IMR-90 (cell line): Measurements from ENCODE around the gene SSNA1. TPM values are rescaled to one million over a fixed set of nuclear protein-coding genes. Genes with fewer than 3 reads are reported as not detected.

Source experiments
- ATAC-seq: fragments of 200-7000 bp; cut with Tn5 transposase; 2 replicates; pipeline ENCODE4 v1.9.1; 2020; ENCODE audit warnings: low read depth, mild to moderate bottlenecking, moderate library complexity
- Bru-seq: library from RNA; stranded (reverse); fragments of 400-500 nt; gene quantifications from one replicate; lab custom pipeline; 2021; lab: Mats Ljungman, UMichigan
- BruChase-seq, 2 experiments: library from RNA; stranded (reverse); fragments of 400-500 nt; gene quantifications; one replicate each; lab custom pipeline; 2021; lab: Mats Ljungman, UMichigan
- BruUV-seq: library from RNA; stranded (reverse); fragments of 400-500 nt; replicated peaks from 2 replicates; lab custom pipeline; 2021; lab: Mats Ljungman, UMichigan
- CTCF ChIA-PET: fragments of 300-600 bp; formaldehyde crosslinking; extraction: SDS; loops from one replicate; lab custom pipeline; 2021; ENCODE audit warnings: antibody characterized with exemption; lab: Yijun Ruan, JAX
- POLR2A ChIA-PET: fragments of 300-600 bp; sonication (Branson Sonifier 250); formaldehyde crosslinking; loops from one replicate; lab custom pipeline; 2022; ENCODE audit warnings: antibody characterized with exemption; ENCODE audit not compliant: unreplicated experiment; lab: Charles Lee
- DNase-seq: peaks from one replicate; pipeline ENCODE4 v3.0.0; 2013
- H2AFZ ChIP-seq: replicated peaks from 2 replicates; pipeline ENCODE3; 2013; ENCODE audit warnings: low read length, mild to moderate bottlenecking; ENCODE audit not compliant: poor library complexity
- H2AK5ac ChIP-seq: 2 replicates; pipeline ENCODE4 v1.6.1; 2013; ENCODE audit warnings: low read depth, low read length, inconsistent platforms
- H2AK9ac ChIP-seq: replicated peaks from 2 replicates; pipeline ENCODE3; 2013; ENCODE audit warnings: mild to moderate bottlenecking, low read depth, low read length, moderate library complexity; ENCODE audit not compliant: poor library complexity
- H2BK120ac ChIP-seq: 2 replicates; pipeline ENCODE4 v1.6.1; 2013; ENCODE audit warnings: low read depth, low read length, inconsistent platforms
- H2BK15ac ChIP-seq: 3 replicates; pipeline ENCODE4 v1.6.1; 2013; ENCODE audit warnings: low read depth, low read length, inconsistent platforms
- H2BK20ac ChIP-seq: 2 replicates; pipeline ENCODE4 v1.6.1; 2013; ENCODE audit warnings: low read depth, mild to moderate bottlenecking, inconsistent platforms, low read length, moderate library complexity
- H2BK5ac ChIP-seq: 2 replicates; pipeline ENCODE4 v1.6.1; 2013; ENCODE audit warnings: mild to moderate bottlenecking, low read depth, low read length, inconsistent platforms; ENCODE audit not compliant: poor library complexity, severe bottlenecking
- H3K14ac ChIP-seq: replicated peaks from 2 replicates; pipeline ENCODE4 v1.6.1; 2013; ENCODE audit warnings: low read depth, low read length, inconsistent platforms
- H3K18ac ChIP-seq: 2 replicates; pipeline ENCODE4 v1.6.1; 2013; ENCODE audit warnings: low read depth, low read length, control low read depth
- H3K23ac ChIP-seq: 2 replicates; pipeline ENCODE4 v1.6.1; 2013; ENCODE audit warnings: low read depth, low read length, inconsistent platforms
- H3K27ac ChIP-seq: 2 replicates; pipeline ENCODE4 v1.5.1; 2013; ENCODE audit warnings: mild to moderate bottlenecking, control low read depth, low read length; ENCODE audit not compliant: insufficient read depth
- H3K27me3 ChIP-seq: 2 replicates; pipeline ENCODE4 v1.6.1; 2013; ENCODE audit warnings: low read length; ENCODE audit not compliant: control insufficient read depth, insufficient read depth
- H3K36me3 ChIP-seq: 2 replicates; pipeline ENCODE4 v1.6.1; 2013; ENCODE audit warnings: low read length, mixed read lengths; ENCODE audit not compliant: control insufficient read depth, insufficient read depth
- H3K4ac ChIP-seq: 2 replicates; pipeline ENCODE4 v1.6.1; 2013; ENCODE audit warnings: low read depth, low read length, inconsistent platforms
- H3K4me1 ChIP-seq: 2 replicates; pipeline ENCODE4 v1.6.1; 2013; ENCODE audit warnings: low read length, mixed read lengths; ENCODE audit not compliant: control insufficient read depth, insufficient read depth
- H3K4me2 ChIP-seq: 2 replicates; pipeline ENCODE4 v1.6.1; 2013; ENCODE audit warnings: low read depth, mild to moderate bottlenecking, control low read depth, low read length, moderate library complexity
- H3K4me3 ChIP-seq: 2 replicates; pipeline ENCODE4 v1.5.1; 2013; ENCODE audit warnings: low read depth, mild to moderate bottlenecking, control low read depth, low read length, moderate library complexity; ENCODE audit not compliant: insufficient read depth
- H3K56ac ChIP-seq: 2 replicates; pipeline ENCODE4 v1.6.1; 2013; ENCODE audit warnings: low read length, inconsistent platforms; ENCODE audit not compliant: insufficient read depth; ENCODE audit errors: extremely low read depth
- H3K79me1 ChIP-seq, 2 experiments: 2 replicates each; pipeline ENCODE4 v1.6.1; 2013; ENCODE audit warnings: low read length in 2 of 2, inconsistent platforms in 1 of 2, low read depth in 1 of 2
- H3K9ac ChIP-seq: 2 replicates; pipeline ENCODE4 v1.6.1; 2013; ENCODE audit warnings: low read depth, low read length, control low read depth
- H3K9me1 ChIP-seq: 2 replicates; pipeline ENCODE4 v1.6.1; 2013; ENCODE audit warnings: low read length, inconsistent platforms; ENCODE audit not compliant: insufficient read depth
- H3K9me3 ChIP-seq: 2 replicates; pipeline ENCODE4 v1.6.1; 2013; ENCODE audit warnings: low read length; ENCODE audit not compliant: control insufficient read depth, insufficient read depth
- H4K20me1 ChIP-seq: 2 replicates; pipeline ENCODE4 v1.6.1; 2013; ENCODE audit warnings: low read length, inconsistent platforms; ENCODE audit not compliant: insufficient read depth
- H4K5ac ChIP-seq: 2 replicates; pipeline ENCODE4 v1.6.1; 2013; ENCODE audit warnings: mild to moderate bottlenecking, low read depth, low read length, control low read depth
- H4K8ac ChIP-seq, 2 experiments: 2 replicates each; pipeline ENCODE4 v1.6.1; 2013; ENCODE audit warnings: low read depth in 2 of 2, low read length in 2 of 2, control low read depth in 1 of 2, inconsistent platforms in 1 of 2
- H4K91ac ChIP-seq: 2 replicates; pipeline ENCODE4 v1.6.1; 2013; ENCODE audit warnings: low read depth, low read length, inconsistent platforms; ENCODE audit not compliant: insufficient read depth
- BHLHE40 ChIP-seq: fragments of 150-350 bp; IDR thresholded peaks from 2 replicates; pipeline ENCODE4 v1.6.1; 2016; ENCODE audit warnings: mild to moderate bottlenecking, low read depth, low read length
- CEBPB ChIP-seq: IDR thresholded peaks from 2 replicates; pipeline ENCODE4 v1.6.1; 2012; ENCODE audit warnings: low read depth, low read length, improper control_type of control experiment
- CHD1 ChIP-seq: IDR thresholded peaks from 2 replicates; pipeline ENCODE4 v1.6.1; 2012; ENCODE audit warnings: low read depth, low read length, improper control_type of control experiment
- MXI1 ChIP-seq: IDR thresholded peaks from 2 replicates; pipeline ENCODE4 v1.6.1; 2012; ENCODE audit warnings: low read depth, mild to moderate bottlenecking, low read length, moderate library complexity, borderline replicate concordance
- NFE2L2 ChIP-seq: fragments of 150-350 bp; IDR thresholded peaks from 2 replicates; pipeline ENCODE4 v1.6.1; 2016; ENCODE audit warnings: low read depth, mild to moderate bottlenecking, low read length
- POLR2A ChIP-seq: IDR thresholded peaks from 2 replicates; pipeline ENCODE4 v1.6.1; 2012; ENCODE audit warnings: mild to moderate bottlenecking, low read depth, low read length
- RAD21 ChIP-seq: IDR thresholded peaks from 2 replicates; pipeline ENCODE4 v1.6.1; 2012; ENCODE audit warnings: low read length, improper control_type of control experiment
- RCOR1 ChIP-seq: IDR thresholded peaks from 2 replicates; pipeline ENCODE4 v1.6.1; 2012; ENCODE audit warnings: mild to moderate bottlenecking, low read length, improper control_type of control experiment; ENCODE audit not compliant: insufficient replicate concordance
- RFX5 ChIP-seq: IDR thresholded peaks from 2 replicates; pipeline ENCODE4 v1.8.0; 2012; ENCODE audit warnings: low read depth, mild to moderate bottlenecking, low read length, moderate library complexity
- SMC3 ChIP-seq: fragments of 150-350 bp; IDR thresholded peaks from 2 replicates; pipeline ENCODE4 v1.6.1; 2016; ENCODE audit warnings: low read depth, mild to moderate bottlenecking, antibody characterized with exemption, low read length, moderate library complexity
- USF2 ChIP-seq: fragments of 150-350 bp; IDR thresholded peaks from 2 replicates; pipeline ENCODE4 v1.6.1; 2017; ENCODE audit warnings: mild to moderate bottlenecking, antibody characterized with exemption, low read length, low read depth
- WGBS, 2 experiments: methylation state at CpG; one replicate each; pipeline versions ENCODE4 v1.1.5 to v1.1.7; 2013; ENCODE audit warnings: missing lambda C conversion rate in 2 of 2; ENCODE audit not compliant: insufficient read length in 1 of 2; ENCODE audit errors: extremely low coverage in 2 of 2; 5-methylcytosine and 5-hydroxymethylcytosine counted together
- dilution Hi-C: fragments of 300-500 bp; cut with HindIII; formaldehyde crosslinking; loops from one replicate; pipeline ENCODE4 v1.14.3; 2018; ENCODE audit warnings: low sequenced_read_pairs; ENCODE audit not compliant: unreplicated experiment
- in situ Hi-C: fragments of 300-500 bp; cut with MboI; formaldehyde crosslinking; loops from 3 replicates; pipeline ENCODE4 v1.14.3; 2019; ENCODE audit warnings: low sequenced_read_pairs, inconsistent platforms, mixed read lengths
- intact Hi-C: fragments of 100-400 bp; cut with micrococcal nuclease; formaldehyde crosslinking; loops from 2 replicates; pipeline ENCODE4 v1.10.0; 2022
- long read RNA-seq: library from polyadenylated mRNA; unstranded; transcript quantifications from one replicate; pipeline ENCODE4 v2.0.0, GENCODE V29; 2021; ENCODE audit not compliant: unreplicated experiment
- polyA plus RNA-seq, 3 experiments: library from polyadenylated mRNA; depleted of rRNA; stranded (reverse); fragments of >200 nt; gene quantifications; 2 replicates each; pipeline ENCODE4 v1.2.3, GENCODE V29; 2012; ENCODE audit warnings: low replicate concordance in 1 of 3
- total RNA-seq: library from RNA; depleted of rRNA; stranded (reverse); fragments of >200 nt; gene quantifications from 2 replicates; pipeline ENCODE4 v1.2.3, GENCODE V29; 2012; rRNA removed
- TF ChIP-seq, protein P1 (sequence below): conservative IDR thresholded peaks from 2 replicates; pipeline ENCODE4 v1.5.1; 2012; ENCODE audit warnings: mild to moderate bottlenecking, low read depth, low read length, improper control_type of control experiment

The SSNA1 gene, protein sequence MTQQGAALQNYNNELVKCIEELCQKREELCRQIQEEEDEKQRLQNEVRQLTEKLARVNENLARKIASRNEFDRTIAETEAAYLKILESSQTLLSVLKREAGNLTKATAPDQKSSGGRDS
- 55.7 and 63.9 TPM in 2 replicates for total RNA-seq
- polyA plus RNA-seq (2012; rRNA removed), result 86.7 and 107 TPM in 2 replicates
- polyA plus RNA-seq (2012; cell fraction: cytosol; rRNA removed), result 102 and 149 TPM in 2 replicates
- 40.6 and 69.4 TPM in 2 replicates for polyA plus RNA-seq (2012; cell fraction: nucleus; rRNA removed; ENCODE audit: low replicate concordance)
- Bru-seq, nascent RNA, result percentile 66 among the genes with signal in this experiment
- BruChase-seq, experiment 1, labeled RNA remaining after a 6-hour chase, result percentile 65 among the genes with signal in this experiment
- percentile 53 among the genes with signal in this experiment for BruChase-seq, experiment 2, labeled RNA remaining after a 2-hour chase
- long read RNA-seq, transcript SSNA1-202 (2 exons, 1,170 nt), result major isoform, 44 of 83 reads
- long read RNA-seq, transcript SSNA1-201 (3 exons, 896 nt), result minor isoform, 26 of 83 reads
- long read RNA-seq, partial matches to known transcripts, result 0 of 83 reads
- long read RNA-seq, other reads (novel, unspliced or antisense), result 10 of 83 reads

- H2AFZ ChIP-seq, result peak within 1 kb of the TSS; percentile 99
- no peaks in the 10 kb centered on the region for H3K9me1 ChIP-seq
- POLR2A ChIA-PET, result interaction anchor here (0.9 to 1.3 kb wide), 3 partner anchors 11 to 52 kb away, joined by 3 read pairs; partner anchors contain the start of gene TPRN
- peak within 1 kb of the TSS; percentile 77 for H3K14ac ChIP-seq
- H3K9me3 ChIP-seq, result no peaks in the 10 kb centered on the region
- in situ Hi-C loops (no loop called here), intact Hi-C loops (loop anchor here (1.0 kb wide), 1 partner anchor 12 kb away; the partner anchor contains the start of gene TPRN), dilution Hi-C loops (no loop called here)
- peak within 1 kb of the TSS; percentile 73 for H3K27ac ChIP-seq
- ATAC-seq (peak; percentile 91), DNase-seq (peak; percentile 92)
- 0% methylated on average over 81 of the region's 98 CpGs; no CpG with 5 or more reads in 1 of the 2 experiments for WGBS, 2 experiments
- peak within 1 kb of the TSS; percentile 96 for H2AK9ac ChIP-seq
- peak within 1 kb of the TSS; percentile 91 for H3K4me3 ChIP-seq
- H4K8ac ChIP-seq, result peak within 1 kb of the TSS; percentile 69 to 97
- BruUV-seq, result no TSS peak
- peak within 1 kb of the TSS; percentile 84 for H2BK5ac ChIP-seq
- H2BK20ac ChIP-seq, result no peak within 1 kb of the TSS
- no peak within 1 kb of the TSS; the same call in 1 of the 2 replicates for H2BK120ac ChIP-seq
- peak within 1 kb of the TSS; percentile 89 for H3K4me2 ChIP-seq
- H3K23ac ChIP-seq, result peak within 1 kb of the TSS; percentile 35; the same call in 1 of the 2 replicates
- H3K79me1 ChIP-seq, result peaks cover 5 to 62% of the 10 kb centered on the region in 2 experiments
- peaks cover 22% of the 10 kb centered on the region for H4K20me1 ChIP-seq
- peak within 1 kb of the TSS; percentile 84 for H2AK5ac ChIP-seq
- peak within 1 kb of the TSS; percentile 81 for H4K5ac ChIP-seq
- CTCF ChIA-PET, result interaction anchor here (0.6 to 0.9 kb wide), 2 partner anchors 48 to 125 kb away, joined by 3 read pairs; no protein-coding TSS in a partner anchor
- H3K4ac ChIP-seq, result peak within 1 kb of the TSS; percentile 79
- H3K56ac ChIP-seq, result peak within 1 kb of the TSS; percentile 41
- H3K18ac ChIP-seq, result no peak within 1 kb of the TSS
- peaks cover 16% of the 10 kb centered on the region for H3K4me1 ChIP-seq
- peak within 1 kb of the TSS; percentile 84 for H3K9ac ChIP-seq
- peak within 1 kb of the TSS; percentile 66 for H4K91ac ChIP-seq
- H3K27me3 ChIP-seq, result no peaks in the 10 kb centered on the region
- no peak within 1 kb of the TSS for H2BK15ac ChIP-seq
- peaks cover 51% of the 10 kb centered on the region for H3K36me3 ChIP-seq
- TF ChIP-seq MXI1 (peak; percentile 92), USF2 (peak; percentile 43), RFX5 (no peak), NFE2L2 (peak; percentile 25; the same call in 1 of the 2 replicates), RAD21 (peak; percentile 42), RCOR1 (no peak), SMC3 (peak; percentile 33; the same call in 1 of the 2 replicates), POLR2A (peak; percentile 86), CEBPB (no peak), CHD1 (no peak), BHLHE40 (peak; percentile 93)
- TF ChIP-seq, protein P1, sequence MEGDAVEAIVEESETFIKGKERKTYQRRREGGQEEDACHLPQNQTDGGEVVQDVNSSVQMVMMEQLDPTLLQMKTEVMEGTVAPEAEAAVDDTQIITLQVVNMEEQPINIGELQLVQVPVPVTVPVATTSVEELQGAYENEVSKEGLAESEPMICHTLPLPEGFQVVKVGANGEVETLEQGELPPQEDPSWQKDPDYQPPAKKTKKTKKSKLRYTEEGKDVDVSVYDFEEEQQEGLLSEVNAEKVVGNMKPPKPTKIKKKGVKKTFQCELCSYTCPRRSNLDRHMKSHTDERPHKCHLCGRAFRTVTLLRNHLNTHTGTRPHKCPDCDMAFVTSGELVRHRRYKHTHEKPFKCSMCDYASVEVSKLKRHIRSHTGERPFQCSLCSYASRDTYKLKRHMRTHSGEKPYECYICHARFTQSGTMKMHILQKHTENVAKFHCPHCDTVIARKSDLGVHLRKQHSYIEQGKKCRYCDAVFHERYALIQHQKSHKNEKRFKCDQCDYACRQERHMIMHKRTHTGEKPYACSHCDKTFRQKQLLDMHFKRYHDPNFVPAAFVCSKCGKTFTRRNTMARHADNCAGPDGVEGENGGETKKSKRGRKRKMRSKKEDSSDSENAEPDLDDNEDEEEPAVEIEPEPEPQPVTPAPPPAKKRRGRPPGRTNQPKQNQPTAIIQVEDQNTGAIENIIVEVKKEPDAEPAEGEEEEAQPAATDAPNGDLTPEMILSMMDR, result peak; percentile 50
Measured at GRCh38 chr9:137188490-137189296, at the start of gene SSNA1, which contains the start of gene ANAPC2. TSS of gene SSNA1 (plus strand) at chr9:137188676. CDS start at chr9:137188727, 51 bp downstream. TSS of gene ANAPC2 (minus strand) at chr9:137188560. CDS start at chr9:137188532, 28 bp downstream.
